ENCODE measurements around the gene PCDHA12. TPM values are rescaled to one million over a fixed set of nuclear protein-coding genes. Genes with fewer than 3 reads are reported as not detected.

The PCDHA12 gene
- total RNA-seq, 2 donors from 2014 or later: not detected

DNA sequence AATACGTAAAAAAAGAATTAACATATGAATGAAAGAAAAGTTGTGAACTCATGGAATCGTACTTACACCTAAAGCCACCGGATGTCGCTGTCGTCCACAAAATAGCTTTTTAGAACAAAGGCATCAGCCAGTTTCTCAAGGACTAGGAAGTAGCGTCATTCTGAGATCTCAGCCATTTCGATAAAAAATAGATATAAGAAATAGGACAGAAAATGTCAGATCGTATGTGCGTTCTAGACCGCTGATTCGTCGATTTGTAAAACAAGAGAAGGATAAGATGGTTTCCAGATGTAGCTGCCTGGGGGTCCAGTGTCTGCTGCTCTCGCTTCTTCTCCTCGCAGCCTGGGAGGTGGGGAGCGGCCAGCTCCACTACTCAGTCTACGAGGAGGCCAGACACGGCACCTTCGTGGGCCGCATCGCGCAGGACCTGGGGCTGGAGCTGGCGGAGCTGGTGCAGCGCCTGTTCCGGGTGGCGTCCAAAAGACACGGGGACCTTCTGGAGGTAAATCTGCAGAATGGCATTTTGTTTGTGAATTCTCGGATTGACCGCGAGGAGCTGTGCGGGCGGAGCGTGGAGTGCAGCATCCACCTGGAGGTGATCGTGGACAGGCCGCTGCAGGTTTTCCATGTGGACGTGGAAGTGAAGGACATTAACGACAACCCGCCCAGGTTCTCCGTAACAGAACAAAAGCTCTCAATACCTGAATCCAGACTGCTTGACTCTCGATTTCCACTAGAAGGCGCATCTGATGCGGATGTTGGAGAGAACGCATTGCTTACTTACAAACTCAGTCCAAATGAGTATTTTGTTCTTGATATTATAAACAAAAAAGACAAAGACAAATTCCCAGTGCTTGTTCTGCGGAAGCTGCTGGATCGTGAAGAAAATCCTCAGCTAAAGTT, 19.1 kb upstream of the PCDHA12 start, which contains the start of gene PCDHA10:
Gene PCDHA10, plus strand, starts transcription at position 126 of the 903 bp plus-strand sequence. Its CDS starts 152 bp downstream, at position 278.
- DNase-seq: no peak
- H3K4me3 ChIP-seq: no peak within 1 kb of the TSS

DNA sequence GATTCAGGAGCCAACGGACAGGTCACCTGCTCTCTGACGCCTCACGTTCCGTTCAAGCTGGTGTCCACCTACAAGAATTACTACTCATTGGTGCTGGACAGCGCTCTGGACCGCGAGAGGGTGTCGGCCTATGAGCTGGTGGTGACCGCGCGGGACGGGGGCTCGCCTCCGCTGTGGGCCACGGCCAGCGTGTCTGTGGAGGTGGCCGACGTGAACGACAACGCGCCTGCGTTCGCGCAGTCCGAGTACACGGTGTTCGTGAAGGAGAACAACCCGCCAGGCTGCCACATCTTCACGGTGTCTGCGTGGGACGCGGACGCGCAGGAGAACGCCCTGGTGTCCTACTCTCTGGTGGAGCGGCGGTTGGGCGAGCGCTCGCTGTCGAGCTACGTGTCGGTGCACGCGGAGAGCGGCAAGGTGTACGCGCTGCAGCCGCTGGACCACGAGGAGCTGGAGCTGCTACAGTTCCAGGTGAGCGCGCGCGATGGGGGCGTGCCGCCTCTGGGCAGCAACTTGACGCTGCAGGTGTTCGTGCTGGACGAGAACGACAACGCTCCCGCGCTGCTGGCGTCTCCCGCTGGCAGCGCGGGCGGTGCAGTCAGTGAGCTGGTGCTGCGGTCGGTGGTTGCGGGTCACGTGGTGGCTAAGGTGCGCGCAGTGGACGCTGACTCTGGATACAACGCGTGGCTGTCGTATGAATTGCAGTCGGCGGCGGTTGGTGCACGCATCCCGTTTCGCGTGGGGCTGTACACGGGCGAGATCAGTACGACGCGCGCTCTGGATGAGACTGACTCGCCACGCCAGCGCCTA, 17.7 kb upstream of the PCDHA12 start:
- intact Hi-C loops (cut with DNase I): no loop called here
- Histone ChIP-seq H3K36me3 (no peaks in the 10 kb centered on the region), H3K27ac (no peak overlapping the region), H3K27me3 (no peaks in the 10 kb centered on the region), H3K9me3 (peaks cover 3% of the 10 kb centered on the region), H3K4me1 (no peaks in the 10 kb centered on the region), H3K4me3 (no peak overlapping the region), H3K9ac (ENCODE audit: low read depth in 2 of 2, low read length in 2 of 2) (no peak overlapping the region)
- DNase-seq: no peak
- TF ChIP-seq, protein P1, sequence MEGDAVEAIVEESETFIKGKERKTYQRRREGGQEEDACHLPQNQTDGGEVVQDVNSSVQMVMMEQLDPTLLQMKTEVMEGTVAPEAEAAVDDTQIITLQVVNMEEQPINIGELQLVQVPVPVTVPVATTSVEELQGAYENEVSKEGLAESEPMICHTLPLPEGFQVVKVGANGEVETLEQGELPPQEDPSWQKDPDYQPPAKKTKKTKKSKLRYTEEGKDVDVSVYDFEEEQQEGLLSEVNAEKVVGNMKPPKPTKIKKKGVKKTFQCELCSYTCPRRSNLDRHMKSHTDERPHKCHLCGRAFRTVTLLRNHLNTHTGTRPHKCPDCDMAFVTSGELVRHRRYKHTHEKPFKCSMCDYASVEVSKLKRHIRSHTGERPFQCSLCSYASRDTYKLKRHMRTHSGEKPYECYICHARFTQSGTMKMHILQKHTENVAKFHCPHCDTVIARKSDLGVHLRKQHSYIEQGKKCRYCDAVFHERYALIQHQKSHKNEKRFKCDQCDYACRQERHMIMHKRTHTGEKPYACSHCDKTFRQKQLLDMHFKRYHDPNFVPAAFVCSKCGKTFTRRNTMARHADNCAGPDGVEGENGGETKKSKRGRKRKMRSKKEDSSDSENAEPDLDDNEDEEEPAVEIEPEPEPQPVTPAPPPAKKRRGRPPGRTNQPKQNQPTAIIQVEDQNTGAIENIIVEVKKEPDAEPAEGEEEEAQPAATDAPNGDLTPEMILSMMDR (IDR thresholded peaks at IDR 0.05): no peak

More for the DNA sequence above, 19.1 kb upstream of the PCDHA12 start, which contains the start of gene PCDHA10:
- Histone ChIP-seq H3K36me3 (no peaks in the 10 kb centered on the region), H3K4me1 (no peaks in the 10 kb centered on the region), H3K9me3 (peaks cover 3% of the 10 kb centered on the region), H3K9ac (ENCODE audit: low read depth in 2 of 2, low read length in 2 of 2) (no peak within 1 kb of the TSS), H3K27me3 (no peaks in the 10 kb centered on the region), H3K27ac (no peak within 1 kb of the TSS)
- intact Hi-C loops (cut with DNase I): no loop called here
- TF ChIP-seq, protein P1 (IDR thresholded peaks at IDR 0.05): no peak

DNA sequence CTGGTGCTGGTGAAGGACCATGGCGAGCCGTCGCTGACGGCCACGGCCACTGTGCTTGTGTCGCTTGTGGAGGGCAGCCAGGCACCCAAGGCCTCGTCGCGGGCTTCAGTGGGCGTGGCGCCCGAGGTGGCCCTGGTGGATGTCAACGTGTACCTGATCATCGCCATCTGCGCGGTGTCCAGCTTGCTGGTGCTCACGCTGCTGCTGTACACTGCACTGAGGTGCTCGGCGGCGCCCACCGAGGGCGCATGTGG, 17.2 kb upstream of the PCDHA12 start:
- TF ChIP-seq, protein P1 (IDR thresholded peaks at IDR 0.05): no peak
- intact Hi-C loops (cut with DNase I): no loop called here
- Histone ChIP-seq H3K9me3 (peaks cover 3% of the 10 kb centered on the region), H3K4me3 (no peak overlapping the region), H3K4me1 (no peaks in the 10 kb centered on the region), H3K27ac (no peak overlapping the region), H3K27me3 (no peaks in the 10 kb centered on the region), H3K36me3 (no peaks in the 10 kb centered on the region), H3K9ac (ENCODE audit: low read depth in 2 of 2, low read length in 2 of 2) (no peak overlapping the region)
- no peak for DNase-seq

DNA sequence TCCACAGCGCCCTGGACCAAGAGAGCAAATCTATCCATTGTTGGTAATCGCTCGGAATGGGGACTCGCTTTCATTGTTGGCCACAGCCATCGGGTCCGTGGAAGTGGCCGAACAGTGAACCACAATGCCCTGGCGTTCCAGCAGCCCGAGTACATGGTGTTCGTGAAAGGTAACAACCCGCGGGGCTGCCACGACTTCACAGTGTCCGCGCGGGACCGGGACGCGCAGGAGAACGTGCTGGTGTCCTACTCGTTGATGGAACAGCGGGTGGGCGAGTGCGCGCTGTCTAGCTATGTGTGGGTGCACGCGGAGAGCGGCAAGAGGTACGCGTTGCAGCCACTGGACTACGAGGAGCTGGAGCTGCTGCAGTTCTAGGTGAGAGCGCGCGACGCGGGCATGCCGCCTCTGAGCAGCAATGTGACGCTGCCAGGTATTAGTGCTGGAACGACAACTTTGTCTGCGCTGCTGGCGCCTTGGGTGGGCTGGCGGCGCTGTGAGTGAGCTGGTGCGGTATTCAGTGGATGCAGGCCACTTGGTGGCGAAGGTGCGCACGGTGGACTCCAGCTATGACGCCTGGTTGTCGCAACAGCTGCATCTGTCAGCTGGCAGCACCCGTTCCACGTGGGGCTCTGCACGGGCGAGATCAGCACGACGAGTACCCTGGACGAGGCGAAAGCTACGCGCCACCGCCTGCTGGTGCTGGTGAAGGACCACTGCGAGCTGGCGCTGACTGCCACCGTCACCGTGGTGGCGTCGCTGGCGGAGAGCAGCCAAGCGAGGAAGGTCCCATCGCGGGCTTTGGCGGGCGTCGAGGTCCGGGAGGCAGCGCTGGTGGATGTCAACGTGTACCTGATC, 12.4 kb upstream of the PCDHA12 start:
- Histone ChIP-seq H3K36me3 (no peaks in the 10 kb centered on the region), H3K27me3 (no peaks in the 10 kb centered on the region), H3K9me3 (no peaks in the 10 kb centered on the region), H3K27ac (no peak overlapping the region), H3K4me3 (no peak overlapping the region), H3K9ac (ENCODE audit: low read depth in 2 of 2, low read length in 2 of 2) (no peak overlapping the region), H3K4me1 (no peaks in the 10 kb centered on the region)
- intact Hi-C loops (cut with DNase I): no loop called here
- TF ChIP-seq, protein P1 (IDR thresholded peaks at IDR 0.05): no peak
- DNase-seq: no peak

Data from colonic mucosa (tissue), 4 donors.